IMR-90 (cell line): ENCODE measurements around the gene EIF4H.

Experiments
- BHLHE40 ChIP-seq: fragments of 150-350 bp; IDR thresholded peaks from 2 replicates; pipeline ENCODE4 v1.6.1; 2016; ENCODE audit warnings: mild to moderate bottlenecking, low read depth, low read length
- CEBPB ChIP-seq: IDR thresholded peaks from 2 replicates; pipeline ENCODE4 v1.6.1; 2012; ENCODE audit warnings: low read depth, low read length, improper control_type of control experiment
- CTCF ChIP-seq: conservative IDR thresholded peaks from 2 replicates; pipeline ENCODE4 v1.5.1; 2012; ENCODE audit warnings: mild to moderate bottlenecking, low read depth, low read length, improper control_type of control experiment
- FOS ChIP-seq: fragments of 150-350 bp; IDR thresholded peaks from 2 replicates; pipeline ENCODE4 v1.6.1; 2016; ENCODE audit warnings: low read depth, low read length
- MAZ ChIP-seq: IDR thresholded peaks from 2 replicates; pipeline ENCODE4 v1.6.1; 2012; ENCODE audit warnings: low read depth, mild to moderate bottlenecking, low read length, improper control_type of control experiment, moderate library complexity, borderline replicate concordance
- MXI1 ChIP-seq: IDR thresholded peaks from 2 replicates; pipeline ENCODE4 v1.6.1; 2012; ENCODE audit warnings: low read depth, mild to moderate bottlenecking, low read length, moderate library complexity, borderline replicate concordance
- NFE2L2 ChIP-seq: fragments of 150-350 bp; IDR thresholded peaks from 2 replicates; pipeline ENCODE4 v1.6.1; 2016; ENCODE audit warnings: low read depth, mild to moderate bottlenecking, low read length
- POLR2A ChIP-seq: IDR thresholded peaks from 2 replicates; pipeline ENCODE4 v1.6.1; 2012; ENCODE audit warnings: mild to moderate bottlenecking, low read depth, low read length
- RAD21 ChIP-seq: IDR thresholded peaks from 2 replicates; pipeline ENCODE4 v1.6.1; 2012; ENCODE audit warnings: low read length, improper control_type of control experiment
- RFX5 ChIP-seq: IDR thresholded peaks from 2 replicates; pipeline ENCODE4 v1.8.0; 2012; ENCODE audit warnings: low read depth, mild to moderate bottlenecking, low read length, moderate library complexity

GRCh38 chr7:74149071-74149470, 25.1 kb upstream of the EIF4H start:
- TF ChIP-seq CTCF, result no peak
- no peak for TF ChIP-seq FOS
- TF ChIP-seq MXI1, result no peak
- TF ChIP-seq BHLHE40, result no peak
- TF ChIP-seq POLR2A, result no peak
- no peak for TF ChIP-seq RFX5
- TF ChIP-seq MAZ, result no peak
- no peak for TF ChIP-seq RAD21
- no peak for TF ChIP-seq CEBPB
- TF ChIP-seq NFE2L2, result no peak
